ENCODE measurements around the gene SLC6A3. TPM values are rescaled to one million over a fixed set of nuclear protein-coding genes. Genes with fewer than 3 reads are reported as not detected.

Gene SLC6A3
- total and polyA plus RNA-seq, 2 donors (not counting 1 experiment from before 2014, with no cell fraction given): 0.01 to 0.15 TPM

- H3K4me2 ChIP-seq (replicated peaks; ENCODE audit: low read depth, low read length, poor library complexity, severe bottlenecking): no peak overlapping the region
- ChIA-PET POLR2A (no interaction called here), CTCF (interaction anchor here (1.0 to 2.2 kb wide), 2 partner anchors 12 to 20 kb away, joined by 3 to 7 read pairs; no protein-coding TSS in a partner anchor)
- Mint-ChIP-seq H3K27me3 (peaks cover 14% of the 10 kb centered on the region), H3K9me3 (ENCODE audit: insufficient read depth) (no peaks in the 10 kb centered on the region), H3K27ac (no peak overlapping the region), H3K4me1 (peaks cover 11% of the 10 kb centered on the region), H3K4me3 (no peak overlapping the region)
- H3K79me2 ChIP-seq (ENCODE audit: control insufficient read depth, insufficient read depth, low read length): no peaks in the 10 kb centered on the region
- peaks cover 5 to 16% of the 10 kb centered on the region in 2 donors for H3K4me1 ChIP-seq (ENCODE audit: control insufficient read depth in 2 of 2, insufficient read depth in 2 of 2, low read length in 2 of 2)
- H4K20me1 ChIP-seq (ENCODE audit: control insufficient read depth, insufficient read depth, low read length, poor library complexity, severe bottlenecking): no peaks in the 10 kb centered on the region
- H3K9me3 ChIP-seq (ENCODE audit: control extremely low read depth in 1 of 3, control insufficient read depth in 2 of 3, insufficient read depth in 1 of 3, low read length in 2 of 3): peaks cover 0 to 6% (median 0%) of the 10 kb centered on the region in 3 donors
- no peaks in the 10 kb centered on the region for H3K36me3 ChIP-seq (replicated peaks in 1 of 2; ENCODE audit: control extremely low read depth in 1 of 2, control insufficient read depth in 1 of 2, extremely low read depth in 1 of 2, insufficient read depth in 2 of 2, low read length in 1 of 2)
- no peak for TF ChIP-seq EZH2 (IDR thresholded peaks at IDR 0.05; ENCODE audit: borderline replicate concordance, insufficient read depth, low read depth, low read length, poor library complexity, severe bottlenecking)
- TF ChIP-seq, protein P1, sequence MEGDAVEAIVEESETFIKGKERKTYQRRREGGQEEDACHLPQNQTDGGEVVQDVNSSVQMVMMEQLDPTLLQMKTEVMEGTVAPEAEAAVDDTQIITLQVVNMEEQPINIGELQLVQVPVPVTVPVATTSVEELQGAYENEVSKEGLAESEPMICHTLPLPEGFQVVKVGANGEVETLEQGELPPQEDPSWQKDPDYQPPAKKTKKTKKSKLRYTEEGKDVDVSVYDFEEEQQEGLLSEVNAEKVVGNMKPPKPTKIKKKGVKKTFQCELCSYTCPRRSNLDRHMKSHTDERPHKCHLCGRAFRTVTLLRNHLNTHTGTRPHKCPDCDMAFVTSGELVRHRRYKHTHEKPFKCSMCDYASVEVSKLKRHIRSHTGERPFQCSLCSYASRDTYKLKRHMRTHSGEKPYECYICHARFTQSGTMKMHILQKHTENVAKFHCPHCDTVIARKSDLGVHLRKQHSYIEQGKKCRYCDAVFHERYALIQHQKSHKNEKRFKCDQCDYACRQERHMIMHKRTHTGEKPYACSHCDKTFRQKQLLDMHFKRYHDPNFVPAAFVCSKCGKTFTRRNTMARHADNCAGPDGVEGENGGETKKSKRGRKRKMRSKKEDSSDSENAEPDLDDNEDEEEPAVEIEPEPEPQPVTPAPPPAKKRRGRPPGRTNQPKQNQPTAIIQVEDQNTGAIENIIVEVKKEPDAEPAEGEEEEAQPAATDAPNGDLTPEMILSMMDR (IDR thresholded peaks at IDR 0.05): no peak
- peaks cover 0 to 25% (median 7%) of the 10 kb centered on the region in 4 experiments for H3K27me3 ChIP-seq (replicated peaks in 1 of 4; ENCODE audit: control extremely low read depth in 1 of 4, control insufficient read depth in 3 of 4, insufficient read depth in 4 of 4, low read length in 3 of 4)
- no peak overlapping the region for H2AFZ ChIP-seq (ENCODE audit: insufficient read depth, low read depth, low read length, poor library complexity, severe bottlenecking)
- H3K9ac ChIP-seq (ENCODE audit: low read length): no peak overlapping the region
- ATAC-seq (ENCODE audit: low read depth): no peak
- no peak overlapping the region for H3K4me3 ChIP-seq (ENCODE audit: control extremely low read depth in 1 of 5, extremely low read depth in 1 of 5, insufficient read depth in 1 of 5, low read depth in 2 of 5, low read length in 4 of 5)
- 88% methylated on average over 4 of the region's 11 CpGs for WGBS (ENCODE audit: insufficient coverage)
- DNase-seq: no peak
- intact Hi-C loops (cut with micrococcal nuclease): no loop called here
- no peak overlapping the region for H3K27ac ChIP-seq (ENCODE audit: low read length in 2 of 2)
Measured at GRCh38 chr5:1359713-1360112, 85.5 kb downstream of the SLC6A3 start.

- peaks cover 10% of the 10 kb centered on the region for H3K27me3 Mint-ChIP-seq
- H2AFZ ChIP-seq (ENCODE audit: insufficient read depth, low read depth, low read length, poor library complexity, severe bottlenecking): no peak overlapping the region
- TF ChIP-seq, protein P1 (IDR thresholded peaks at IDR 0.05): no peak
- TF ChIP-seq EZH2 (IDR thresholded peaks at IDR 0.05; ENCODE audit: borderline replicate concordance, insufficient read depth, low read depth, low read length, poor library complexity, severe bottlenecking): no peak
- POLR2A ChIA-PET: no interaction called here
- H3K9ac ChIP-seq (ENCODE audit: low read length): no peak overlapping the region
- H3K36me3 ChIP-seq (replicated peaks in 1 of 2; ENCODE audit: control extremely low read depth in 1 of 2, control insufficient read depth in 1 of 2, extremely low read depth in 1 of 2, insufficient read depth in 2 of 2, low read length in 1 of 2): no peaks in the 10 kb centered on the region
- intact Hi-C loops (cut with micrococcal nuclease): no loop called here
- no peaks in the 10 kb centered on the region for H3K79me2 ChIP-seq (ENCODE audit: control insufficient read depth, insufficient read depth, low read length)
- no peak overlapping the region for H3K4me3 ChIP-seq (ENCODE audit: control extremely low read depth in 1 of 5, extremely low read depth in 1 of 5, insufficient read depth in 1 of 5, low read depth in 2 of 5, low read length in 4 of 5)
- H4K20me1 ChIP-seq (ENCODE audit: control insufficient read depth, insufficient read depth, low read length, poor library complexity, severe bottlenecking): no peaks in the 10 kb centered on the region
- H3K4me1 ChIP-seq (ENCODE audit: control insufficient read depth in 2 of 2, insufficient read depth in 2 of 2, low read length in 2 of 2): peaks cover 0 to 10% of the 10 kb centered on the region in 2 donors
- peaks cover 7% of the 10 kb centered on the region for H3K4me1 Mint-ChIP-seq
- no peak overlapping the region for H3K4me2 ChIP-seq (replicated peaks; ENCODE audit: low read depth, low read length, poor library complexity, severe bottlenecking)
- H3K27ac Mint-ChIP-seq: no peak overlapping the region
- no peak overlapping the region for H3K27ac ChIP-seq (ENCODE audit: low read length in 2 of 2)
- H3K9me3 ChIP-seq (ENCODE audit: control extremely low read depth in 1 of 3, control insufficient read depth in 2 of 3, insufficient read depth in 1 of 3, low read length in 2 of 3): peaks cover 0 to 5% (median 0%) of the 10 kb centered on the region in 3 donors
- ATAC-seq (ENCODE audit: low read depth): no peak
- 78% methylated on average over 27 of the region's 31 CpGs for WGBS (ENCODE audit: insufficient coverage)
- CTCF ChIA-PET: interaction anchor here (1.0 to 2.2 kb wide), 2 partner anchors 13 to 21 kb away, joined by 3 to 7 read pairs; no protein-coding TSS in a partner anchor
- H3K4me3 Mint-ChIP-seq: no peak overlapping the region
- no peak for DNase-seq
- H3K9me3 Mint-ChIP-seq (ENCODE audit: insufficient read depth): no peaks in the 10 kb centered on the region
- H3K27me3 ChIP-seq (replicated peaks in 1 of 4; ENCODE audit: control extremely low read depth in 1 of 4, control insufficient read depth in 3 of 4, insufficient read depth in 4 of 4, low read length in 3 of 4): peaks cover 0 to 22% (median 4%) of the 10 kb centered on the region in 4 experiments
Measured at GRCh38 chr5:1359031-1359645, 86.1 kb downstream of the SLC6A3 start.

Data from B cell (primary cell).